K562 (cell line): Measurements from ENCODE around the gene UBE2D2.

Experiments
- EZH2 ChIP-seq: IDR thresholded peaks from 2 replicates; pipeline ENCODE4 v1.6.1; 2012; ENCODE audit warnings: low read depth, mild to moderate bottlenecking, inconsistent platforms, low read length, borderline replicate concordance
- FOS ChIP-seq: IDR thresholded peaks from 3 replicates; pipeline ENCODE4 v1.6.1; 2011; ENCODE audit not compliant: insufficient read length; ENCODE audit errors: extremely low read depth
- POLR2A ChIP-seq: fragments of 450-650 bp; conservative IDR thresholded peaks from 2 replicates; pipeline ENCODE4 v1.6.1; 2016
- SRSF1 ChIP-seq: fragments of 200-400 bp; formaldehyde crosslinking; IDR thresholded peaks from 2 replicates; pipeline ENCODE4 v1.6.1; 2017; ENCODE audit warnings: mild to moderate bottlenecking, low read depth, low read length, moderate library complexity
- ZNF431 ChIP-seq: sonication (generic); formaldehyde crosslinking; IDR thresholded peaks from 2 replicates; pipeline ENCODE4 v1.8.0; 2022; ENCODE audit warnings: mild to moderate bottlenecking, missing genetic modification reagents

- no peak for TF ChIP-seq SRSF1
- TF ChIP-seq EZH2: no peak
- TF ChIP-seq POLR2A: no peak
- TF ChIP-seq ZNF431 (CRISPR knock-in tag): no peak
- TF ChIP-seq FOS: no peak
Measured at GRCh38 chr5:139593716-139594319, 32.7 kb downstream of the UBE2D2 start.
